Muscle layer of colon (tissue), 2 donors: Measurements from ENCODE around the gene TENM4.

Source experiments
- H3K27ac ChIP-seq: one replicate; pipeline ENCODE4 v1.7.0; 2013; ENCODE audit warnings: low read depth, mild to moderate bottlenecking, low read length, moderate library complexity
- H3K27me3 ChIP-seq, 2 donors: one replicate each; pipeline ENCODE4 v1.7.0; 2013; ENCODE audit warnings: low read length in 2 of 2, mild to moderate bottlenecking in 2 of 2; ENCODE audit not compliant: insufficient read depth in 2 of 2, control insufficient read depth in 1 of 2
- H3K36me3 ChIP-seq: one replicate; pipeline ENCODE4 v1.7.0; 2013; ENCODE audit warnings: mild to moderate bottlenecking, low read length; ENCODE audit not compliant: insufficient read depth
- H3K4me1 ChIP-seq: one replicate; pipeline ENCODE4 v1.7.0; 2013; ENCODE audit warnings: mild to moderate bottlenecking, low read length; ENCODE audit not compliant: insufficient read depth
- H3K4me3 ChIP-seq, 2 donors: one replicate each; pipeline ENCODE4 v1.7.0; 2013; ENCODE audit warnings: low read length in 2 of 2, low read depth in 1 of 2, mild to moderate bottlenecking in 1 of 2, moderate library complexity in 1 of 2
- H3K9ac ChIP-seq: one replicate; pipeline ENCODE4 v1.7.0; 2013; ENCODE audit warnings: low read length
- H3K9me3 ChIP-seq: one replicate; pipeline ENCODE4 v1.7.0; 2013; ENCODE audit warnings: mild to moderate bottlenecking, low read length
- donor health status: abdominal sarcoma.
- donor health status: Adenocarcinoma of cecum.

The TENM4 gene

GRCh38 chr11:79336797-79337517 is 103.9 kb downstream of the TENM4 start:
- Histone ChIP-seq H3K36me3 (no peaks in the 10 kb centered on the region), H3K9ac (no peak overlapping the region), H3K4me3 (no peak overlapping the region), H3K9me3 (no peaks in the 10 kb centered on the region), H3K4me1 (no peaks in the 10 kb centered on the region), H3K27me3 (no peaks in the 10 kb centered on the region), H3K27ac (no peak overlapping the region)

- no peaks in the 10 kb centered on the region for H3K9me3 ChIP-seq
- no peaks in the 10 kb centered on the region for H3K27me3 ChIP-seq
- H3K9ac ChIP-seq, result no peak overlapping the region
- no peak overlapping the region for H3K4me3 ChIP-seq
- H3K36me3 ChIP-seq, result no peaks in the 10 kb centered on the region
- no peaks in the 10 kb centered on the region for H3K4me1 ChIP-seq
- H3K27ac ChIP-seq, result no peak overlapping the region
Measured at GRCh38 chr11:79335681-79336080, 105.1 kb downstream of the TENM4 start.

- no peak overlapping the region for H3K27ac ChIP-seq
- H3K4me3 ChIP-seq, result no peak overlapping the region
- no peaks in the 10 kb centered on the region for H3K9me3 ChIP-seq
- H3K4me1 ChIP-seq, result no peaks in the 10 kb centered on the region
- no peaks in the 10 kb centered on the region for H3K27me3 ChIP-seq
- H3K9ac ChIP-seq, result no peak overlapping the region
- H3K36me3 ChIP-seq, result no peaks in the 10 kb centered on the region
Measured at GRCh38 chr11:79333355-79333754, 107.5 kb downstream of the TENM4 start.

GRCh38 chr11:79332017-79332416 is 108.8 kb downstream of the TENM4 start:
- Histone ChIP-seq H3K4me3 (no peak overlapping the region), H3K36me3 (no peaks in the 10 kb centered on the region), H3K9me3 (no peaks in the 10 kb centered on the region), H3K9ac (no peak overlapping the region), H3K4me1 (no peaks in the 10 kb centered on the region), H3K27ac (no peak overlapping the region), H3K27me3 (no peaks in the 10 kb centered on the region)

GRCh38 chr11:79331203-79331901 is 109.5 kb downstream of the TENM4 start:
- no peaks in the 10 kb centered on the region for H3K4me1 ChIP-seq
- no peaks in the 10 kb centered on the region for H3K36me3 ChIP-seq
- no peak overlapping the region for H3K9ac ChIP-seq
- H3K27me3 ChIP-seq, result no peaks in the 10 kb centered on the region
- H3K27ac ChIP-seq, result no peak overlapping the region
- no peak overlapping the region for H3K4me3 ChIP-seq
- H3K9me3 ChIP-seq, result no peaks in the 10 kb centered on the region

- Histone ChIP-seq H3K27me3 (no peaks in the 10 kb centered on the region), H3K4me3 (no peak overlapping the region), H3K9me3 (no peaks in the 10 kb centered on the region), H3K9ac (no peak overlapping the region), H3K36me3 (no peaks in the 10 kb centered on the region), H3K27ac (no peak overlapping the region), H3K4me1 (no peaks in the 10 kb centered on the region)
Measured at GRCh38 chr11:79330651-79331050, 110.2 kb downstream of the TENM4 start.

- Histone ChIP-seq H3K4me1 (no peaks in the 10 kb centered on the region), H3K27me3 (no peaks in the 10 kb centered on the region), H3K27ac (no peak overlapping the region), H3K4me3 (no peak overlapping the region), H3K36me3 (no peaks in the 10 kb centered on the region), H3K9ac (no peak overlapping the region), H3K9me3 (no peaks in the 10 kb centered on the region)
Measured at GRCh38 chr11:79329561-79329960, 111.3 kb downstream of the TENM4 start.

- no peak overlapping the region for H3K27ac ChIP-seq
- no peak overlapping the region for H3K4me3 ChIP-seq
- H3K4me1 ChIP-seq, result no peaks in the 10 kb centered on the region
- H3K36me3 ChIP-seq, result no peaks in the 10 kb centered on the region
- no peak overlapping the region for H3K9ac ChIP-seq
- H3K9me3 ChIP-seq, result no peaks in the 10 kb centered on the region
- H3K27me3 ChIP-seq, result no peaks in the 10 kb centered on the region
Measured at GRCh38 chr11:79328402-79328801, 112.4 kb downstream of the TENM4 start.

- H3K4me3 ChIP-seq, result no peak overlapping the region
- H3K9me3 ChIP-seq, result no peaks in the 10 kb centered on the region
- no peaks in the 10 kb centered on the region for H3K27me3 ChIP-seq
- H3K36me3 ChIP-seq, result no peaks in the 10 kb centered on the region
- H3K4me1 ChIP-seq, result no peaks in the 10 kb centered on the region
- H3K9ac ChIP-seq, result no peak overlapping the region
- H3K27ac ChIP-seq, result no peak overlapping the region
Measured at GRCh38 chr11:79325851-79326250, 115.0 kb downstream of the TENM4 start.

- Histone ChIP-seq H3K27ac (no peak overlapping the region), H3K4me3 (no peak overlapping the region), H3K4me1 (no peaks in the 10 kb centered on the region), H3K9me3 (no peaks in the 10 kb centered on the region), H3K27me3 (no peaks in the 10 kb centered on the region), H3K36me3 (no peaks in the 10 kb centered on the region), H3K9ac (no peak overlapping the region)
Measured at GRCh38 chr11:79321263-79321662, 119.6 kb downstream of the TENM4 start.

- no peaks in the 10 kb centered on the region for H3K27me3 ChIP-seq
- no peak overlapping the region for H3K9ac ChIP-seq
- no peaks in the 10 kb centered on the region for H3K9me3 ChIP-seq
- no peaks in the 10 kb centered on the region for H3K4me1 ChIP-seq
- H3K4me3 ChIP-seq, result no peak overlapping the region
- H3K27ac ChIP-seq, result no peak overlapping the region
- no peaks in the 10 kb centered on the region for H3K36me3 ChIP-seq
Measured at GRCh38 chr11:79314906-79315689, 125.7 kb downstream of the TENM4 start.
